Common myeloid progenitor, CD34-positive (primary cell): Measurements from ENCODE around the gene MGAT5.

ENCODE experiments used
- CTCF ChIA-PET: fragments of 350-600 bp; sonication (Branson Sonifier 250); formaldehyde crosslinking; loops from one replicate; lab custom pipeline; 2021; ENCODE audit warnings: antibody characterized with exemption; lab: Charles Lee
- POLR2A ChIA-PET: fragments of 350-600 bp; sonication (Branson Sonifier 250); formaldehyde crosslinking; loops from one replicate; lab custom pipeline; 2021; ENCODE audit warnings: antibody characterized with exemption; lab: Charles Lee
- DNase-seq, 3 donors: peaks; one replicate each; pipeline versions ENCODE4 v3.0.0 to v3.0.0-alpha.2; 2013
- H3K27ac ChIP-seq, 2 experiments: 1 replicate in 1 of 2; 2 replicates in 1 of 2; pipeline ENCODE4 v1.7.0; 2013; ENCODE audit warnings: inconsistent platforms in 2 of 2, low read length in 2 of 2, mild to moderate bottlenecking in 2 of 2, low read depth in 1 of 2, moderate library complexity in 1 of 2; ENCODE audit not compliant: severe bottlenecking in 2 of 2, insufficient read depth in 1 of 2, poor library complexity in 1 of 2
- H3K27me3 ChIP-seq, 5 experiments: replicated peaks in 2 of 5; 1 replicate in 3 of 5; 2 replicates in 2 of 5; pipeline versions ENCODE4 v1.6.1 to v1.7.0; 2013; ENCODE audit warnings: low read length in 4 of 5, mild to moderate bottlenecking in 2 of 5, moderate library complexity in 2 of 5, inconsistent platforms in 1 of 5; ENCODE audit not compliant: insufficient read depth in 5 of 5, control insufficient read depth in 4 of 5
- H3K36me3 ChIP-seq, 4 experiments: 1 replicate in 2 of 4; 2 replicates in 2 of 4; pipeline versions ENCODE4 v1.6.1 to v1.7.0; 2013; ENCODE audit warnings: low read length in 3 of 4, control low read depth in 1 of 4, mild to moderate bottlenecking in 1 of 4; ENCODE audit not compliant: control insufficient read depth in 4 of 4, insufficient read depth in 4 of 4
- H3K4me1 ChIP-seq, 4 experiments: 1 replicate in 3 of 4; 2 replicates in 1 of 4; pipeline versions ENCODE4 v1.6.1 to v1.7.1; 2013; ENCODE audit warnings: low read length in 3 of 4, mild to moderate bottlenecking in 3 of 4, control low read depth in 1 of 4, inconsistent platforms in 1 of 4, moderate library complexity in 1 of 4; ENCODE audit not compliant: control insufficient read depth in 4 of 4, insufficient read depth in 4 of 4; ENCODE audit errors: control extremely low read depth in 1 of 4
- H3K4me3 ChIP-seq, 7 experiments: 1 replicate in 4 of 7; 2 replicates in 3 of 7; pipeline versions ENCODE4 v1.5.1 to v1.7.0; 2013; ENCODE audit warnings: mild to moderate bottlenecking in 7 of 7, low read length in 6 of 7, moderate library complexity in 6 of 7, inconsistent platforms in 2 of 7, low read depth in 2 of 7, control low read depth in 1 of 7; ENCODE audit not compliant: insufficient read depth in 4 of 7, control insufficient read depth in 1 of 7; ENCODE audit errors: extremely low read depth in 1 of 7
- H3K9me3 ChIP-seq, 5 experiments: 1 replicate in 4 of 5; 2 replicates in 1 of 5; pipeline versions ENCODE4 v1.6.1 to v1.7.1; 2013; ENCODE audit warnings: low read length in 4 of 5, mild to moderate bottlenecking in 2 of 5, inconsistent platforms in 1 of 5, low read depth in 1 of 5, moderate library complexity in 1 of 5; ENCODE audit not compliant: control insufficient read depth in 4 of 5, insufficient read depth in 2 of 5; ENCODE audit errors: control extremely low read depth in 1 of 5
- WGBS: methylation state at CpG from one replicate; pipeline ENCODE4 v1.1.5; 2013; ENCODE audit not compliant: insufficient coverage; 5-methylcytosine and 5-hydroxymethylcytosine counted together

MGAT5 gene

GRCh38 chr2:134314681-134315368 lies 61.0 kb downstream of the MGAT5 start:
- H3K4me3 ChIP-seq: no peak overlapping the region
- H3K27ac ChIP-seq: no peak overlapping the region
- POLR2A ChIA-PET: no interaction called here
- CTCF ChIA-PET: interaction anchor here (0.7 to 2.2 kb wide), 3 partner anchors 13 to 115 kb away, joined by 3 to 9 read pairs (median 3); no protein-coding TSS in a partner anchor
- DNase-seq: no peak
- WGBS: 94% methylated on average over 3 of the region's 5 CpGs
- H3K4me1 ChIP-seq: peaks cover 0 to 21% (median 6%) of the 10 kb centered on the region in 4 experiments
- no peaks in the 10 kb centered on the region for H3K27me3 ChIP-seq
- H3K36me3 ChIP-seq: peaks cover 0 to 9% (median 7%) of the 10 kb centered on the region in 4 experiments
- no peaks in the 10 kb centered on the region for H3K9me3 ChIP-seq

GRCh38 chr2:134315471-134315870 lies 61.6 kb downstream of the MGAT5 start:
- H3K4me3 ChIP-seq: no peak overlapping the region
- peaks cover 0 to 28% (median 11%) of the 10 kb centered on the region in 4 experiments for H3K4me1 ChIP-seq
- POLR2A ChIA-PET: no interaction called here
- H3K27me3 ChIP-seq: no peaks in the 10 kb centered on the region
- H3K27ac ChIP-seq: no peak overlapping the region
- no peak for DNase-seq
- peaks cover 0 to 9% (median 7%) of the 10 kb centered on the region in 4 experiments for H3K36me3 ChIP-seq
- WGBS: no CpG with 5 or more reads among the region's 2 CpGs
- H3K9me3 ChIP-seq: no peaks in the 10 kb centered on the region
- CTCF ChIA-PET: interaction anchor here (0.7 to 2.2 kb wide), 3 partner anchors 9 to 70 kb away, joined by 3 to 9 read pairs (median 3); no protein-coding TSS in a partner anchor

GRCh38 chr2:134319596-134320254 lies 65.9 kb downstream of the MGAT5 start:
- Histone ChIP-seq H3K27ac (no peak overlapping the region), H3K9me3 (no peaks in the 10 kb centered on the region), H3K4me3 (no peak overlapping the region), H3K27me3 (no peaks in the 10 kb centered on the region), H3K36me3 (peaks cover 0 to 10% (median 9%) of the 10 kb centered on the region in 4 experiments), H3K4me1 (peaks cover 16 to 38% (median 27%) of the 10 kb centered on the region in 4 experiments)
- no CpG with 5 or more reads among the region's 2 CpGs for WGBS
- POLR2A ChIA-PET: no interaction called here
- CTCF ChIA-PET: interaction anchor here (1.0 to 1.5 kb wide), 5 partner anchors 8 to 77 kb away, joined by 3 to 4 read pairs (median 3); no protein-coding TSS in a partner anchor
- DNase-seq: no peak

GRCh38 chr2:134320930-134321329 lies 67.1 kb downstream of the MGAT5 start:
- WGBS: 0% methylated on average over 2 of the region's 3 CpGs
- ChIA-PET POLR2A (interaction anchor here (0.5 kb wide), 1 partner anchor 201 kb away, joined by 3 read pairs; no protein-coding TSS in a partner anchor), CTCF (interaction anchor here (1.0 to 1.3 kb wide), 2 partner anchors 17 to 75 kb away, joined by 3 to 4 read pairs; no protein-coding TSS in a partner anchor)
- Histone ChIP-seq H3K4me1 (peaks cover 17 to 43% (median 30%) of the 10 kb centered on the region in 4 experiments), H3K27ac (peak overlapping the region in 1 of 2 experiments; percentile 17), H3K27me3 (no peaks in the 10 kb centered on the region), H3K4me3 (peak overlapping the region in 2 of 7 experiments; percentile 17 to 44), H3K9me3 (no peaks in the 10 kb centered on the region), H3K36me3 (peaks cover 0 to 10% (median 9%) of the 10 kb centered on the region in 4 experiments)
- peak; percentile 28 to 74 (median 69) for DNase-seq

GRCh38 chr2:134323777-134324176 lies 69.9 kb downstream of the MGAT5 start:
- CTCF ChIA-PET: interaction anchor here (0.7 to 1.4 kb wide), 2 partner anchors 25 to 67 kb away, joined by 3 read pairs; no protein-coding TSS in a partner anchor
- peaks cover 17 to 51% (median 36%) of the 10 kb centered on the region in 4 experiments for H3K4me1 ChIP-seq
- WGBS: no CpG with 5 or more reads among the region's 1 CpG
- peaks cover 0 to 5% (median 2%) of the 10 kb centered on the region in 4 experiments for H3K36me3 ChIP-seq
- POLR2A ChIA-PET: no interaction called here
- H3K27me3 ChIP-seq: no peaks in the 10 kb centered on the region
- H3K27ac ChIP-seq: no peak overlapping the region
- H3K9me3 ChIP-seq: no peaks in the 10 kb centered on the region
- no peak overlapping the region for H3K4me3 ChIP-seq
- no peak for DNase-seq

GRCh38 chr2:134324430-134324829 lies 70.6 kb downstream of the MGAT5 start:
- peaks cover 0 to 5% (median 1%) of the 10 kb centered on the region in 4 experiments for H3K36me3 ChIP-seq
- no peaks in the 10 kb centered on the region for H3K9me3 ChIP-seq
- 80% methylated on average over 1 of the region's 4 CpGs for WGBS
- no peaks in the 10 kb centered on the region for H3K27me3 ChIP-seq
- no peak for DNase-seq
- peaks cover 17 to 51% (median 36%) of the 10 kb centered on the region in 4 experiments for H3K4me1 ChIP-seq
- H3K27ac ChIP-seq: peak overlapping the region in 1 of 2 experiments; percentile 30
- CTCF ChIA-PET: no interaction called here
- POLR2A ChIA-PET: no interaction called here
- H3K4me3 ChIP-seq: no peak overlapping the region
